ENCODE measurements around the gene INPP5D.
"Not testable (repeated sequence)": the region's sequence is repeated elsewhere in the genome, so short reads cannot be mapped to it uniquely, and the experiment has no call there.

INPP5D gene

GRCh38 chr2:233059797-233060500 is at the start of gene INPP5D:
Gene INPP5D (plus strand): TSS chr2:233060342. CDS start chr2:233060479, 137 bp downstream.
- peak; percentile 70 for DNase-seq

DNA sequence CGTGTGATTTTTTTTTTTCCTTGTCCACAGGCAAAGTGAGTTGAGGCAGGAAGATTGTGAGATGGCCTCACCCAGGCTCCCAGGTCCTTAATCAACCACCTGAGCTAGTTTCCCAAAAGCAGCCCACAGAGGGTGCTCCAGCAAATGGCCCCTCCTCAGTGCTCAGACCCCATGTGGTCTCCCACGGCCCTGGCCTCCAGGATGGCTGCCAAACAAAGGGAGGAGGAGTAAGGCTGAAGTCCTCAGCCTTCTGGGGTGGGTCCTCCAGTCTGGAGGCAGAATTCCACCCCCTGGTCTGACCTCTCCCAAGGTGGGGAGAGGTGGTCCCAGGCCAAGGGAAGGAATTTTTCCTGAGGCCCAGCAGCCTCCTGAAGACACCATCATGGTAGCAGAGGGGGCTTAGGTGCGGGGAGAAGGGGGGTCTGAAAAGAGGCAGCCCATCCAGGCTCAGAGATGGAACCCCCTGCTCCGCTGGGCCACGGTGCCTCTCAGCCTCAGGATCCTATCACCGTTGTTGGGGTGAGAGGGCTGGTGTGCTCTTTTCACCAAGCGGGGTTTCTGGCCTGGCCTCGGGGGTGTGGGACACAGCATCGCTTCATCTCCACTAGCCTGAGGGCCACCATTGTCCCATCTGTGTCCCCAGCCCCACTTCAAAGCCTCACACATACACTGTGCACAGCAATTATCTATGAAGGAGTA is 49.4 kb upstream of the INPP5D start:
- DNase-seq: no peak

GRCh38 chr2:233011268-233011650 is 48.9 kb upstream of the INPP5D start:
- no peak for DNase-seq

GRCh38 chr2:233011702-233012131 is 48.4 kb upstream of the INPP5D start:
- DNase-seq: no peak

- DNase-seq: no peak
Observed at GRCh38 chr2:233012301-233012971, 47.7 kb upstream of the INPP5D start.

DNA sequence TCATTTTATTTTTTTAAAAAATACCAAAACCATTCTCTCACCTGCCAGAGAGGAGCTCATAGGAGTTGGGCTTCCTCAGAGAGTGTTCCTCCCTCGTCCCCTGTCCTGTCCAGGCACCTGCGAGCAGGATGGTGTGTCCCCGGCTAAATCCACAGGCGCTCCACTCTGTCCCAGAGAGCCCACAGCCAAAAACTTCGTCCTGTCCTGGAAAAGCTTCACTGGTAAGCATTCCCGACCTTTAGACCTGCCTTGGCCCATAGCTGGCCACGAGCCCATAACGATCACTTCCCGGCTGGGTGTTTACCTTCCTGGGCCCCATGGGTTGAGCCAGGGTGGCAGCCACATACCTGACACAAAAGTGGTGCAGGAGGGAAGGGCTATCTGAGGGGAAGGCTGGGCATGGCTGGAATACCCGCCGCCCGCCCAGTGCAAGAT is 47.1 kb upstream of the INPP5D start, which contains the start of gene NGEF:
Gene NGEF, minus strand, starts transcription at position 230 of the 435 bp plus-strand sequence. CDS start 38,366 bp downstream, outside the sequence.
- DNase-seq: no peak

DNA sequence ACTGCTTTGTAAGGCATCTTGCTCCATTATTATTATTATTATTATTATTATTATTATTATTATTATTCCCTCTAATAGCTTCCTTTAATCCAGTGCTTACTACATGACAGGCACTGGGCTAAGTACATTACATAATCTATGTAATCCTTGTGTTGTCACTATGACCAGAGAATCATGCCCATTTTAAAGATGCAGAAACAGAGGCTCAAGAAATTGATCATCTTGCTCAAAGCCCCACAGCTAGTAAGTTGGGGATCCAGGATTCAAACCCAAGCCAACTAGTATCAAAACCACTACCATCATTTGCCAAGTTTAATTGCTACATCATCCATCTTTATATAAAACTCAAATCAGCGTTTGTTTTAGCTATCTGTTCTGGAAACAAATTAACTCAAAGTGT is 46.5 kb upstream of the INPP5D start:
- no peak for DNase-seq

DNA sequence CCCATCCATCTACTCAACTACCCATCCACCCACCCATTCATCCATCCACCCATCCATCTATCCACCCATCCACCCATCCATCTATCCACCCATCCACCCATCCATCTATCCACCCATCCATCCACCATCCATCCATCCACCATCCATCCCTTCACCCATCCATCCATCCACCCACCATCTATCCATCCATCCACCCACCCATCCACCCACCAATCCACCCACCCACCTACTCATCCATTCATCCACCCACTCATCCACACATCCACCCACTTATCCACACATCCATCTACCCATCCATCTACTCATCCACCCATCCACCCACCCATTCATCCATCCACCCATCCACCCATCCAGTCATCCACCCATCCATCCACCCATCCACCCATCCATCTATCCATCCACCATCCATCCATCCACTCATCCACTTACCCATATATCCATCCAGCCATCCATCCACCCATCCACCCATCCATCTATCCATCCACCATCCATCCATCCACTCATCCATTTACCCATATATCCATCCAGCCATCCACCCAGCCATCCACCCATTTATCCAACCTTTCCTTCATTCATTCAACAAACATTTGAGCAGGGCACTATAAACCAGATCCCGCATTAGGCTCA is 45.0 kb upstream of the INPP5D start:
- DNase-seq: no peak

DNA sequence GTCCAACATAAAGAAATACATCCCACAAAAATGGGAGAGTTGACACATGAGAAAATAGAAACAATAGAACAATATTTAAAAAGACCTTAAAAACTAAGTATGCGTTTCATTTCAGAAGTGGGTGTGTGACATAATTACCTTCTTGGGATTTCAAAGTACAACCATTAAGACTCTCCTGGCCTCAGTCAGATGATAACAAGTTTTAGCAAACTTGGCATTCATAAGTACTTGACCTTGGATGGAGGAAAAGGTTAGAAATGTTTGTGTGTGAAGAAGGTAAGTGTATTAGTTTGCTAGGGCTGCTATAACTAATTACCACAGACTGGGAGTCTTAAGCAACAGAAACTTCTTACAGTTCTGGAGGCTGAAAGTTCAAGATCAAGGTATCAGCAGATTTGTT is 42.2 kb upstream of the INPP5D start:
- DNase-seq: no peak

DNA sequence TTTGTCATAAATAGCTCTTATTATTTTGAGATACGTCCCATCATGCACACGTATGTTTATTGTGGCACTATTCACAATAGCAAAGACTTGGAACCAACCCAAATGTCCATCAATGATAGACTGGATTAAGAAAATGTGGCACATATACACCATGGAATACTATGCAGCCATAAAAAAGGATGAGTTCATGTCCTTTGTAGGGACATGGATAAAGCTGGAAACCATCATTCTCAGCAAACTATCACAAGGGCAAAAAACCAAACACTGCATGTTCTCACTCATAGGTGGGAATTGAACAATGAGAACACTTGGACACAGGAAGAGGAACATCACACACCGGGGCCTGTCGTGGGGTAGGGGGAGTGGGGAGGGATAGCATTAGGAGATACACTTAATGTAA is 40.5 kb upstream of the INPP5D start:
- not testable (repeated sequence) for DNase-seq

DNA sequence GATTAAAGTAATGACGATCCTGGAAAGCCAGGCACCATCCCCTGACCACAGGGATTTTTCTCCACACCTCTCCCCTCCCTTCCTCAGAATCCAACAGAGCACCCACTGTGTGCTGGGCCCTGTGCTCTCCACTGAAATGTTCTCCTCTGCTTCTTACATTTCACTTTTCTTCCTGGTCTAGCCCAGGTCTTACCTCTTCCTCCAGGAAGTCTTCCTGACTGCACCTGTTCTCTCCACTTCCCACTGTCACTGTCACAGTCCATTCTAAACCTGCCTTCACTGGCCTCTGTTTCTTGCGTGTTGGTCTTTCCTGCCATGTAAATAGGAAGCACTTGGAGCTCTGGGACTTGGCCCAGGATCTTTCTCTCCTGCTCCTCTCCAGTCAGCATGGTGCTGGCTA is 39.7 kb upstream of the INPP5D start:
- no peak for DNase-seq

DNA sequence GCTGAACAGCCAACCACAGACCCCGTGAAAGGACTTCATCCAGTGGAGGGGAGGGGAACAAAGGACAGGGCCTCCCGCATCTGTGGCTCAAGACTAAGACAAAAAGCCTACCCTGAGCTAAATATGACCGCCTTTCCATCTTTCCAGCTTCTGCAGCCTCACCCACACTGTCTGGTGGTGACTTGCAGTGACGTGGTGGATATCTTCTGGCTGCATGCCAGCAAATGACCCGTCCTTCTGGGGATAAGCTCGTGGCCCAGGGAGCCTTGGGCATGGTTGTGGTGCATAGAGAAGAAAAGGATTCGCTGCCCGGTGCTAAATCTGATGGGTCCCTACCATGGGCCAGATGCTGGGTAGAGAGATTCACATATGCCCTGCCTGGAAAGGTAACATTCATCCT is 38.4 kb upstream of the INPP5D start:
- DNase-seq: no peak

GRCh38 chr2:233022561-233022960 is 37.6 kb upstream of the INPP5D start:
- no peak for DNase-seq

DNA sequence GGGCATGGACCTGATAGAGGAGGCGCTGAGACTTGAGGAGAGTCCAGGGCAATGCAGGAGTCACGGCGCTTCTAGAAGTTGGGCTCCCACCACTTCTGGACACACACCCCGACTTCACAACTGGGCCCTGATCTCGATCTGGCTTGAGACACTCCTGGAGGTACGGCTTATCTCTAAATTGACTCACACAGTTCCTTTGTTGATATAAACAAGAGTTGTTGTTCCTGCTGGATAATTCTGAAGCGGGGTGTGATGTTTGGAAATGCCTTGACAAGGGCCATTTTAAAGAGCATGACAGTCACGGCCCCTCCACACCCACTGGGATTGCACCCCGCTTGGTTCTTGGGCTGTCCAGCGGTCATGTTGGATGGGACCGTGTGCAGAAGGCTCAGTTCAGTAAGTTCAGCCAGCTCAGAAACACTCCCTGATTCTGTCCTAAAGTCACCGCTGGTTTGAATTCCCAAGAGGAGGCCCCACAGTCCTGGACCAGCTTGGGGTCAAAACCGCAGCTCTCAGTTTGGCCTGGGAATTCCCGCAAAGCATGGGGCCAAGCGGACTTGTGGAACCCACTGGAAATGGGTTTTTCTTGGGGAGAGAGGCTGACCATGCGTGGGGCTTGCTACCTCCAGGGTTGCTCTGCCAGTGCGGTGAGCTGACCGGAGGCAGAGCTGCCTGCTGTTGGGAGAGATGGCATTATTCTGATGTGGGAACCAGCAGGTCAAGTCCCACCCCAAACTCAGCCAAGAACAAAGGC is 37.0 kb upstream of the INPP5D start:
- no peak for DNase-seq

DNA sequence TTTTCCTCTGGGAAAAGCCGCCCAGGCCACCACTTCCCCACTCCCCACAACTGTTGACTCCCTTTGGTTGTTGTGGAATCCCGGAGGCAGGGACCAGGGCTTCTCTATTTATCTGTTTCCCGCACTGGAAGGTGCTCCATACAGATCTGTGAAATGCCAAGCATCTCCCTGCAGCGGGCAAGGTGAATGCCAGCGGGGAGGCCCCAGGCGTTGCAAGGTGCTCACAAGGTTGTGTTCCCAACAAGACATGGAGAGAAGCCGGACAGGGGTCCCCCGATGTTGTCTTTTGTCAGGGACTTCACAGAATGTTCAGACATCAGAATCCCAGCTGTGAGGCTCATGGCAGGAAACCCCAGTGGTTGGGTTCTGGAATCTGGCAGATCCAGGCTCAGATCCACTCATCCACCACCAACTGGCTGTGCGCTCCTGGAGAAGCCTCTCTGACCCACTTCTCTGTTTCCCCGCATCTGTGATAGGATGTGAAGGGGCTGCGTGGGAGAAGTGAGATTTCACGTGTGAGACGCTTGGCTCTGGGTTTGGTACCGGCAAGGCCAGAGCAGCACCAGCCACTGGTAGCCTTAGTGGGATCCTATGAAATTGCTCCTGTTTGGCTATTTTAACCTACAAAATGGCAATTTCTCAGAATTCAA is 36.3 kb upstream of the INPP5D start:
- no peak for DNase-seq

GRCh38 chr2:233025706-233026105 is 34.4 kb upstream of the INPP5D start:
- DNase-seq: no peak

- DNase-seq: no peak
Observed at GRCh38 chr2:233026198-233026813, 33.8 kb upstream of the INPP5D start.

DNA sequence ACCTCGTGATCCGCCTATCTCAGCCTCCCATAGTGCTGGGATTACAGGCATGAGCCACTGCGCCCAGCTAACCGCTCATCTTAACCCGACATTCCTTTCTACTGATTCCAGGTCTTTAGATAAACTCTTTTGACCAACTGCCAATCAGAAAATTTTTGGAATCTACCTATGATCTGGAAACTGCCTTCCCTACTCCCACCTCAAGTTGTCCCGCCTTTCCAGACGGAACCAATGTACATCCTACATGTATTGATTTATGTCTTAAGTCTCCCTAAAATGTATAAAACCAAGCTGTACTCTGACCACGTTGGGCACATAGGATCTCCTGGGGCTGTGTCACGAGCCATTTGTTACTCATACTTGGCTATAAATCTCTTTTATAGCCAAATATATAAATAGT is 30.8 kb upstream of the INPP5D start:
- no peak for DNase-seq

DNA sequence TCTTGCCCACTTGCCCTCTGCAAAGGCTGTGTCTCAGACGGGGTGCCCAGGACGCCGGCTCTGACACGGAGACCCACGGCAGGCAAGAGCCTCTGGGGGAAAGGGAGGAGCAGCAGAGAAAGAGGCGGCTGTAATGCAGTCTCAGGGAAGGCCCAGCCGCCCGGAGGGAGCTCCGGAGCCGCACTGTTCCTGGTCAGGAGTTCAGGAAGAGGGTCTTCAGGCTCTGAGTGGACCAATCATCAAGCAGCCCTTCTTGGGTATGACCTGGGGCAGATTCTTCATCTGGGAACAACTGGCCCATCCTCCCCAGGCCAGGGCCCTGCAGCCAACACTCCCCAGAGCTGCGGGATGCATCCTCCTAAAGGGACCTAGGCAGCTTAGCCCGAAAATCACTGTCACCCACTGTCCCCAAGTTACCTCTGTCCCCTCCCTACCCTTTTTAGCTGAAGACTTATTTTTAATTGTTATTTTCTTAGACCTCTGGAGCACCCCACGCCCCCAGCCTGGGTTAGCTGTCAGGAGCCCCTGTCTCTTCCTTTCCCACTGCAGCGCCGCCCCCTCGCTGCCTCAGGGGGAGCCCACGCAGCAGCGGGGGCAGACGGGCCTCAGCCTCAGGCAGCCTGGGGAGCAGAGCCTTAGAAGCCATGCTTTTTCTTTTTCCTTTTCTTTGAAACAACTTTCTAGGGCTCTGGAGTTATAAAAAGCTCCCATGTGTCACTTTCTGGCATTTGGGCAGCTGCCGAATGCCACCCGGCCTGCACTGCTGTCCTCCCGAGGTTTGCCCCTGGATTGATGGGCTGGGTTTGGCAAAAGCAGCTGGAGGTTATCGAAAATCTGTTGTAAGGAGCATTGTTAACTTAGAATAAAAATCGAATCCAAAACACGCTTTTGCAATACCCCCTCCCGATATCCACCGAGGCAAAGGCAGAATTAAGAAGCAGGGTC is 28.3 kb upstream of the INPP5D start:
- DNase-seq: no peak

DNA sequence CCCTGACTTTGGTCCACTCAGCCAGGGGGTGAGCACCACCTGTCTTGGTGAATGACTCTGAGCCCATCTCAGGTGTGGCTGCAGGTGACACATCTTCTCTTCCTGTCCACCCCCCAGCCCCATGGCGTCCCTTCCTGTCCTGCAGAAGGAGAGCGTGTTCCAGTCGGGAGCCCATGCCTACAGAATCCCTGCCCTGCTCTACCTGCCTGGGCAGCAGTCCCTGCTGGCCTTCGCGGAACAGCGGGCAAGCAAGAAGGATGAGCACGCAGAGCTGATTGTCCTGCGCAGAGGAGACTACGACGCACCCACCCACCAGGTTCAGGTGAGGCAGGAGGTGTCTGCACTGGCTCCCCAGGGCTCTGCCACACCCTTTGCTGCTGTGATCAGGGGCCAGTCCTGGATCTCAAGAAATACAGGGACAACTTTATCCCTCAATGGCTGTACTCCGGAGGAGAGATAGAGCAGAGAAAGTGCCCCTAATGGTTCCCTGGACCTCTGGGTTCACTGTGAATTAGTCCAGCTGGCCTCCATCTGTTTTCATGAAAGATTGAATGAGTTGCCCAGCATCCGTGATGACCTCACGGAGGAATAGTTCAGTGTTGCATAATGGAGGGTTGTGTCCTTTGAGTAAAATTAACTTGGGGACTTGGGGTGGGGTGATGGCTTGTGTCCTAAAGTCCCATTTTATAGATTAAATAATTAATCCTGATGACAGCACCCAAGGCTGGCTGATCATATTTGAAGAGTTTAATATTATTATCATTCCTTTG is 27.4 kb upstream of the INPP5D start, which contains the start of gene NEU2:
Gene NEU2, plus strand, starts transcription at position 122 of the 770 bp plus-strand sequence. Its CDS starts 0 bp downstream, at position 122.
- DNase-seq: no peak
